GM12892 (cell line): ENCODE measurements around the gene CABYR.

ENCODE experiments used
- POLR2A ChIP-seq: IDR thresholded peaks from 2 replicates; pipeline ENCODE4 v1.6.1; 2011; ENCODE audit warnings: low read depth, low read length, control low read depth
- POLR2AphosphoS5 ChIP-seq: IDR thresholded peaks from 2 replicates; pipeline ENCODE4 v1.6.1; 2011; ENCODE audit warnings: low read depth, low read length, control low read depth
- TAF1 ChIP-seq: IDR thresholded peaks from 2 replicates; pipeline ENCODE4 v1.6.1; 2011; ENCODE audit warnings: low read depth, mild to moderate bottlenecking, control low read depth, low read length, borderline replicate concordance

DNA sequence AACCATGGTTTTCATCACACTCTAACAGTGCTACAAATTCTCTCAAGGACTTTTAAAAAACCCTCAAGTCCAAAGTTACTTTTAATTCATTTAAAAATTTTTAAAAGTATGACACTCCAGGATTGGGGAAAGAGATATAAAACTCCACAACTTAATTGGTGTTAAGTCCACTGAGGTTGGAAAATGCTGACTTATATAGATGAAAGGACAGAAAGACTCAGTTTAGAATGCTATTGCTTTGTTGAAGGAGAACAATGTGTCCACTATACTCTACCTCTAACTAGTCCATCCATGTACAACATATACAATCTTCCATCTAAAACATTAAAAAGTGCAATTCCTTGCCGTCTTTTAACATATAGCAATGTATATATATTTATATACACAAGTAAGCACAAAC, 41.2 kb downstream of the CABYR start:
- TF ChIP-seq POLR2AphosphoS5 = no peak
- no peak for TF ChIP-seq POLR2A
- TF ChIP-seq TAF1 = no peak
